HEK293 (cell line): ENCODE results near the gene RHOG.
A peak's percentile ranks its signal among the peaks of the same experiment; 100 is the strongest.

Source experiments
- BCL11B ChIP-seq: fragments of 450-650 bp; formaldehyde crosslinking; IDR thresholded peaks from 2 replicates; pipeline ENCODE4 v1.5.1; 2016; ENCODE audit warnings: low read depth, missing biosample characterization, missing genetic modification characterization
- FEZF1 ChIP-seq: fragments of 450-650 bp; formaldehyde crosslinking; IDR thresholded peaks from 2 replicates; pipeline ENCODE4 v1.5.1; 2016; ENCODE audit warnings: missing biosample characterization, missing genetic modification characterization
- KLF8 ChIP-seq: fragments of 450-650 bp; formaldehyde crosslinking; IDR thresholded peaks from 2 replicates; pipeline ENCODE4 v1.5.1; 2016; ENCODE audit warnings: missing biosample characterization, missing genetic modification characterization
- OSR2 ChIP-seq: fragments of 450-650 bp; formaldehyde crosslinking; IDR thresholded peaks from 2 replicates; pipeline ENCODE4 v1.5.1; 2016; ENCODE audit warnings: missing biosample characterization, missing genetic modification characterization
- PRDM1 ChIP-seq: fragments of 450-650 bp; formaldehyde crosslinking; IDR thresholded peaks from 2 replicates; pipeline ENCODE4; 2016; ENCODE audit warnings: missing biosample characterization, missing genetic modification characterization
- REPIN1 ChIP-seq: fragments of 450-650 bp; formaldehyde crosslinking; IDR thresholded peaks from 2 replicates; pipeline ENCODE4 v1.5.1; 2017; ENCODE audit warnings: missing biosample characterization, missing genetic modification characterization, low read depth
- TCF7L2 ChIP-seq: IDR thresholded peaks from 2 replicates; pipeline ENCODE4 v1.6.1; 2011; ENCODE audit warnings: low read depth, mild to moderate bottlenecking, inconsistent platforms, low read length, moderate library complexity, borderline replicate concordance
- ZFHX2 ChIP-seq: fragments of 450-650 bp; formaldehyde crosslinking; conservative IDR thresholded peaks from 2 replicates; pipeline ENCODE4 v1.5.1; 2016; ENCODE audit warnings: missing biosample characterization, missing genetic modification characterization
- ZFP37 ChIP-seq: fragments of 450-650 bp; formaldehyde crosslinking; IDR thresholded peaks from 2 replicates; pipeline ENCODE4 v1.5.1; 2016; ENCODE audit warnings: missing biosample characterization, missing genetic modification characterization
- ZNF23 ChIP-seq: fragments of 450-650 bp; formaldehyde crosslinking; IDR thresholded peaks from 2 replicates; pipeline ENCODE4 v1.5.1; 2016; ENCODE audit warnings: missing biosample characterization, missing genetic modification characterization, borderline replicate concordance
- ZNF362 ChIP-seq: fragments of 450-650 bp; formaldehyde crosslinking; IDR thresholded peaks from 2 replicates; pipeline ENCODE4 v1.5.1; 2016; ENCODE audit warnings: missing biosample characterization, missing genetic modification characterization
- ZNF423 ChIP-seq: fragments of 450-650 bp; formaldehyde crosslinking; IDR thresholded peaks from 2 replicates; pipeline ENCODE4 v1.5.1; 2016; ENCODE audit warnings: missing biosample characterization, missing genetic modification characterization
- ZNF433 ChIP-seq: fragments of 450-650 bp; formaldehyde crosslinking; IDR thresholded peaks from 2 replicates; pipeline ENCODE4 v1.5.1; 2016; ENCODE audit warnings: missing biosample characterization, missing genetic modification characterization, low read depth
- ZNF473 ChIP-seq: fragments of 450-650 bp; formaldehyde crosslinking; IDR thresholded peaks from 2 replicates; pipeline ENCODE4 v1.5.1; 2017; ENCODE audit warnings: missing biosample characterization, missing genetic modification characterization
- ZNF501 ChIP-seq: fragments of 450-650 bp; formaldehyde crosslinking; IDR thresholded peaks from 2 replicates; pipeline ENCODE4 v1.5.1; 2016; ENCODE audit warnings: missing biosample characterization, missing genetic modification characterization
- ZNF521 ChIP-seq: fragments of 450-650 bp; formaldehyde crosslinking; IDR thresholded peaks from 2 replicates; pipeline ENCODE4 v1.5.1; 2017; ENCODE audit warnings: missing biosample characterization, mild to moderate bottlenecking, missing genetic modification characterization
- ZNF544 ChIP-seq: fragments of 450-650 bp; formaldehyde crosslinking; IDR thresholded peaks from 2 replicates; pipeline ENCODE4 v1.5.0; 2017; ENCODE audit warnings: missing biosample characterization, missing genetic modification characterization
- ZNF548 ChIP-seq: fragments of 450-650 bp; formaldehyde crosslinking; IDR thresholded peaks from 2 replicates; pipeline ENCODE4 v1.5.1; 2016; ENCODE audit warnings: missing biosample characterization, missing genetic modification characterization
- ZNF660 ChIP-seq: fragments of 450-650 bp; IDR thresholded peaks from 2 replicates; pipeline ENCODE4 v1.5.1; 2018; ENCODE audit warnings: missing biosample characterization, mild to moderate bottlenecking, missing genetic modification characterization
- ZNF701 ChIP-seq: fragments of 450-650 bp; formaldehyde crosslinking; IDR thresholded peaks from 2 replicates; pipeline ENCODE4 v1.5.1; 2016; ENCODE audit warnings: missing biosample characterization, missing genetic modification characterization
- ZNF707 ChIP-seq: fragments of 450-650 bp; formaldehyde crosslinking; IDR thresholded peaks from 2 replicates; pipeline ENCODE4 v1.5.1; 2016; ENCODE audit warnings: missing biosample characterization, missing genetic modification characterization
- ZNF791 ChIP-seq: fragments of 450-650 bp; formaldehyde crosslinking; IDR thresholded peaks from 2 replicates; pipeline ENCODE4 v1.5.1; 2016; ENCODE audit warnings: missing biosample characterization, missing genetic modification characterization
- ZNF843 ChIP-seq: fragments of 450-650 bp; formaldehyde crosslinking; IDR thresholded peaks from 2 replicates; pipeline ENCODE4 v1.5.1; 2016; ENCODE audit warnings: missing biosample characterization, missing genetic modification characterization
- ZSCAN23 ChIP-seq: fragments of 450-650 bp; formaldehyde crosslinking; IDR thresholded peaks from 2 replicates; pipeline ENCODE4 v1.5.1; 2016; ENCODE audit warnings: missing biosample characterization, missing genetic modification characterization
- ZSCAN30 ChIP-seq: fragments of 450-650 bp; IDR thresholded peaks from 2 replicates; pipeline ENCODE4 v1.5.1; 2018; ENCODE audit warnings: missing biosample characterization, mild to moderate bottlenecking, missing genetic modification characterization, moderate library complexity
- ZXDB ChIP-seq: fragments of 450-650 bp; formaldehyde crosslinking; IDR thresholded peaks from 2 replicates; pipeline ENCODE4 v1.5.1; 2016; ENCODE audit warnings: missing biosample characterization, missing genetic modification characterization
- TF ChIP-seq, protein P1 (sequence below): fragments of 450-650 bp; formaldehyde crosslinking; IDR thresholded peaks from 2 replicates; pipeline ENCODE4 v1.5.1; 2017; ENCODE audit warnings: missing biosample characterization, missing genetic modification characterization
- TF ChIP-seq, protein P2 (sequence below): fragments of 450-650 bp; formaldehyde crosslinking; IDR thresholded peaks from 2 replicates; pipeline ENCODE4 v1.5.1; 2016; ENCODE audit warnings: missing biosample characterization, missing genetic modification characterization
- TF ChIP-seq, protein P3 (sequence below): fragments of 450-650 bp; formaldehyde crosslinking; IDR thresholded peaks from 2 replicates; pipeline ENCODE4 v1.5.1; 2016; ENCODE audit warnings: missing biosample characterization, missing genetic modification characterization
- TF ChIP-seq, protein P4 (sequence below): fragments of 450-650 bp; formaldehyde crosslinking; IDR thresholded peaks from 2 replicates; pipeline ENCODE4 v1.5.1; 2016; ENCODE audit warnings: missing biosample characterization, missing genetic modification characterization

RHOG gene

GRCh38 chr11:3873712-3874349 lies 33.1 kb upstream of the RHOG start (continued):
- TF ChIP-seq ZNF362 (tag by site-specific recombination): no peak
- no peak for TF ChIP-seq ZNF23 (tag by site-specific recombination)
- TF ChIP-seq KLF8 (tag by site-specific recombination): no peak
- TF ChIP-seq ZNF701 (tag by site-specific recombination): no peak
- no peak for TF ChIP-seq ZSCAN23 (tag by site-specific recombination)
- TF ChIP-seq, protein P1, sequence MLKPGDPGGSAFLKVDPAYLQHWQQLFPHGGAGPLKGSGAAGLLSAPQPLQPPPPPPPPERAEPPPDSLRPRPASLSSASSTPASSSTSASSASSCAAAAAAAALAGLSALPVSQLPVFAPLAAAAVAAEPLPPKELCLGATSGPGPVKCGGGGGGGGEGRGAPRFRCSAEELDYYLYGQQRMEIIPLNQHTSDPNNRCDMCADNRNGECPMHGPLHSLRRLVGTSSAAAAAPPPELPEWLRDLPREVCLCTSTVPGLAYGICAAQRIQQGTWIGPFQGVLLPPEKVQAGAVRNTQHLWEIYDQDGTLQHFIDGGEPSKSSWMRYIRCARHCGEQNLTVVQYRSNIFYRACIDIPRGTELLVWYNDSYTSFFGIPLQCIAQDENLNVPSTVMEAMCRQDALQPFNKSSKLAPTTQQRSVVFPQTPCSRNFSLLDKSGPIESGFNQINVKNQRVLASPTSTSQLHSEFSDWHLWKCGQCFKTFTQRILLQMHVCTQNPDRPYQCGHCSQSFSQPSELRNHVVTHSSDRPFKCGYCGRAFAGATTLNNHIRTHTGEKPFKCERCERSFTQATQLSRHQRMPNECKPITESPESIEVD (tag by site-specific recombination): peak; percentile 70; the same call in 1 of the 2 replicates
- TF ChIP-seq FEZF1: peak; percentile 81
- TF ChIP-seq, protein P2, sequence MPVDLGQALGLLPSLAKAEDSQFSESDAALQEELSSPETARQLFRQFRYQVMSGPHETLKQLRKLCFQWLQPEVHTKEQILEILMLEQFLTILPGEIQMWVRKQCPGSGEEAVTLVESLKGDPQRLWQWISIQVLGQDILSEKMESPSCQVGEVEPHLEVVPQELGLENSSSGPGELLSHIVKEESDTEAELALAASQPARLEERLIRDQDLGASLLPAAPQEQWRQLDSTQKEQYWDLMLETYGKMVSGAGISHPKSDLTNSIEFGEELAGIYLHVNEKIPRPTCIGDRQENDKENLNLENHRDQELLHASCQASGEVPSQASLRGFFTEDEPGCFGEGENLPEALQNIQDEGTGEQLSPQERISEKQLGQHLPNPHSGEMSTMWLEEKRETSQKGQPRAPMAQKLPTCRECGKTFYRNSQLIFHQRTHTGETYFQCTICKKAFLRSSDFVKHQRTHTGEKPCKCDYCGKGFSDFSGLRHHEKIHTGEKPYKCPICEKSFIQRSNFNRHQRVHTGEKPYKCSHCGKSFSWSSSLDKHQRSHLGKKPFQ (tag by site-specific recombination): 0 out of 2 replicates have a peak, but pooled peaks have one; percentile 43
- TF ChIP-seq ZNF501 (tag by site-specific recombination): 0 out of 2 replicates have a peak, but pooled peaks have one; percentile 13
- TF ChIP-seq ZFP37 (tag by site-specific recombination): no peak
- TF ChIP-seq ZNF707 (tag by site-specific recombination): no peak
- TF ChIP-seq, protein P3, sequence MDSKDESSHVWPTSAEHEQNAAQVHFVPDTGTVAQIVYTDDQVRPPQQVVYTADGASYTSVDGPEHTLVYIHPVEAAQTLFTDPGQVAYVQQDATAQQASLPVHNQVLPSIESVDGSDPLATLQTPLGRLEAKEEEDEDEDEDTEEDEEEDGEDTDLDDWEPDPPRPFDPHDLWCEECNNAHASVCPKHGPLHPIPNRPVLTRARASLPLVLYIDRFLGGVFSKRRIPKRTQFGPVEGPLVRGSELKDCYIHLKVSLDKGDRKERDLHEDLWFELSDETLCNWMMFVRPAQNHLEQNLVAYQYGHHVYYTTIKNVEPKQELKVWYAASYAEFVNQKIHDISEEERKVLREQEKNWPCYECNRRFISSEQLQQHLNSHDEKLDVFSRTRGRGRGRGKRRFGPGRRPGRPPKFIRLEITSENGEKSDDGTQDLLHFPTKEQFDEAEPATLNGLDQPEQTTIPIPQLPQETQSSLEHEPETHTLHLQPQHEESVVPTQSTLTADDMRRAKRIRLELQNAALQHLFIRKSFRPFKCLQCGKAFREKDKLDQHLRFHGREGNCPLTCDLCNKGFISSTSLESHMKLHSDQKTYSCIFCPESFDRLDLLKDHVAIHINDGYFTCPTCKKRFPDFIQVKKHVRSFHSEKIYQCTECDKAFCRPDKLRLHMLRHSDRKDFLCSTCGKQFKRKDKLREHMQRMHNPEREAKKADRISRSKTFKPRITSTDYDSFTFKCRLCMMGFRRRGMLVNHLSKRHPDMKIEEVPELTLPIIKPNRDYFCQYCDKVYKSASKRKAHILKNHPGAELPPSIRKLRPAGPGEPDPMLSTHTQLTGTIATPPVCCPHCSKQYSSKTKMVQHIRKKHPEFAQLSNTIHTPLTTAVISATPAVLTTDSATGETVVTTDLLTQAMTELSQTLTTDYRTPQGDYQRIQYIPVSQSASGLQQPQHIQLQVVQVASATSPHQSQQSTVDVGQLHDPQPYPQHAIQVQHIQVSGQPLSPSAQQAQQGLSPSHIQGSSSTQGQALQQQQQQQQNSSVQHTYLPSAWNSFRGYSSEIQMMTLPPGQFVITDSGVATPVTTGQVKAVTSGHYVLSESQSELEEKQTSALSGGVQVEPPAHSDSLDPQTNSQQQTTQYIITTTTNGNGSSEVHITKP (tag by site-specific recombination): peak; percentile 75
- TF ChIP-seq OSR2 (tag by site-specific recombination): peak; percentile 98
- no peak for TF ChIP-seq ZNF521 (tag by site-specific recombination)
- peak; percentile 88 for TF ChIP-seq TCF7L2
- TF ChIP-seq ZXDB (tag by site-specific recombination): peak; percentile 29; the same call in 1 of the 2 replicates
- no peak for TF ChIP-seq REPIN1 (tag by site-specific recombination)
- peak; percentile 68 for TF ChIP-seq ZNF843 (tag by site-specific recombination)
- TF ChIP-seq ZNF660 (tag by site-specific recombination): no peak
- no peak for TF ChIP-seq ZNF473 (tag by site-specific recombination)
- no peak for TF ChIP-seq BCL11B
- TF ChIP-seq ZNF548 (tag by site-specific recombination): no peak
- no peak for TF ChIP-seq ZNF544 (tag by site-specific recombination)
- no peak for TF ChIP-seq ZNF791 (tag by site-specific recombination)
- TF ChIP-seq ZSCAN30 (tag by site-specific recombination): no peak
- TF ChIP-seq PRDM1 (tag by site-specific recombination): no peak
- no peak for TF ChIP-seq ZFHX2
- TF ChIP-seq, protein P4, sequence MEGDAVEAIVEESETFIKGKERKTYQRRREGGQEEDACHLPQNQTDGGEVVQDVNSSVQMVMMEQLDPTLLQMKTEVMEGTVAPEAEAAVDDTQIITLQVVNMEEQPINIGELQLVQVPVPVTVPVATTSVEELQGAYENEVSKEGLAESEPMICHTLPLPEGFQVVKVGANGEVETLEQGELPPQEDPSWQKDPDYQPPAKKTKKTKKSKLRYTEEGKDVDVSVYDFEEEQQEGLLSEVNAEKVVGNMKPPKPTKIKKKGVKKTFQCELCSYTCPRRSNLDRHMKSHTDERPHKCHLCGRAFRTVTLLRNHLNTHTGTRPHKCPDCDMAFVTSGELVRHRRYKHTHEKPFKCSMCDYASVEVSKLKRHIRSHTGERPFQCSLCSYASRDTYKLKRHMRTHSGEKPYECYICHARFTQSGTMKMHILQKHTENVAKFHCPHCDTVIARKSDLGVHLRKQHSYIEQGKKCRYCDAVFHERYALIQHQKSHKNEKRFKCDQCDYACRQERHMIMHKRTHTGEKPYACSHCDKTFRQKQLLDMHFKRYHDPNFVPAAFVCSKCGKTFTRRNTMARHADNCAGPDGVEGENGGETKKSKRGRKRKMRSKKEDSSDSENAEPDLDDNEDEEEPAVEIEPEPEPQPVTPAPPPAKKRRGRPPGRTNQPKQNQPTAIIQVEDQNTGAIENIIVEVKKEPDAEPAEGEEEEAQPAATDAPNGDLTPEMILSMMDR (tag by site-specific recombination): no peak
- TF ChIP-seq ZNF433 (tag by site-specific recombination): no peak
- TF ChIP-seq ZNF423 (tag by site-specific recombination): peak; percentile 40; the same call in 1 of the 2 replicates
